Sciatic nerve (tissue), 2 donors: ENCODE measurements around the gene LRCOL1. TPM values are rescaled to one million over a fixed set of nuclear protein-coding genes. Genes with fewer than 3 reads are reported as not detected.
A peak's percentile ranks its signal among the peaks of the same experiment; 100 is the strongest.

Experiments
- ATAC-seq: fragments of 200-7000 bp; cut with Tn5 transposase; one replicate; pipeline ENCODE4 v1.9.1; 2020; ENCODE audit warnings: mild to moderate bottlenecking, moderate library complexity
- DNase-seq: peaks from one replicate; pipeline ENCODE4 v3.0.0-alpha.2; 2020; ENCODE audit warnings: low spot score
- intact Hi-C: fragments of 100-400 bp; cut with DNase I; formaldehyde crosslinking; loops from one replicate; pipeline ENCODE4 v1.14.2; 2022
- total RNA-seq: library from RNA; stranded (reverse); fragmentation: NEBNext Ultra II Directional; extraction: Animal tissue kit (Norgen Biotek cat#: 25700); gene quantifications from one replicate; pipeline ENCODE4 v1.2.1, GENCODE V29; 2021
- donor health status: DM: no; HTN: no; CAD: no.
- donor health status: DM: no; HTN: no; CAD: no.

Gene LRCOL1
- total RNA-seq, 1 donor from 2014 or later = not detected

DNA sequence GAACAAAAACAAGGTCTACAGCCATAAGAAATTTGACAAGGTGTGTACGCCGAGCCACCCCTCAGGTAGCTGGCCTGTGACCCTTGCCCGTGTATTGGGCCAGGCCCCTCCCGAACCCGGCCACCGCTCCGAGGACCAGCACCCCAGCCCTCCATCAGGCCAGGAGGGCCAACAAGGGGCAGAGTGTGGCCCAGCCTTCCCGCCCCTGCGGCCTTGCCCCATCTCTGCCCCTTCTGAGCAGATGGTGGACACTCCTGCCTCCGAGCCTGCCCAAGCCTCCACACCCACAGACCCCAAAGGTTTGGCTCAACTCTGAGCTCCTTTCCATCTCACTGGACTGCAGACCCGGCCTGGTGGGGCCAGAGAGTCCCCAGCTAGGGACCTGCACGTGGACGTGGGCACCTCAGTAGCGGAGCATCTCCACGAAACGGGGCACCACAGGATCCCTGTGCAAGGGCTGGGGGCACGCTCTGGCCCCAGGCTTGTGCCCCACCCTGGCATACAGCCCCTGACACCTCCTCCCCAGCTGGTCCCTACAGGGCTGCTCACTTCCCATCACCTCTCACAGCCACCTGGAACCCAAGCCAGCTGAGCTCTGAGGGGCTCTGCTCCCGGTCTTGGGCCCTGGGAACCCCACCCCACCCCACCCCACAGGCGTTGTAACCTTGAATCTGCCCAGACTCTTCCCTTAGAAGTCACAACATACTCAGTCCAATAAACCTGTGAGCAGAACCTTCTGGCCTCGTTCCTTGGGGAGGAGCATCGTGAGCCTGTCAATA lies 11.5 kb upstream of the LRCOL1 start:
- intact Hi-C loops = no loop called here
- DNase-seq (no peak), ATAC-seq (peak; percentile 18)

DNA sequence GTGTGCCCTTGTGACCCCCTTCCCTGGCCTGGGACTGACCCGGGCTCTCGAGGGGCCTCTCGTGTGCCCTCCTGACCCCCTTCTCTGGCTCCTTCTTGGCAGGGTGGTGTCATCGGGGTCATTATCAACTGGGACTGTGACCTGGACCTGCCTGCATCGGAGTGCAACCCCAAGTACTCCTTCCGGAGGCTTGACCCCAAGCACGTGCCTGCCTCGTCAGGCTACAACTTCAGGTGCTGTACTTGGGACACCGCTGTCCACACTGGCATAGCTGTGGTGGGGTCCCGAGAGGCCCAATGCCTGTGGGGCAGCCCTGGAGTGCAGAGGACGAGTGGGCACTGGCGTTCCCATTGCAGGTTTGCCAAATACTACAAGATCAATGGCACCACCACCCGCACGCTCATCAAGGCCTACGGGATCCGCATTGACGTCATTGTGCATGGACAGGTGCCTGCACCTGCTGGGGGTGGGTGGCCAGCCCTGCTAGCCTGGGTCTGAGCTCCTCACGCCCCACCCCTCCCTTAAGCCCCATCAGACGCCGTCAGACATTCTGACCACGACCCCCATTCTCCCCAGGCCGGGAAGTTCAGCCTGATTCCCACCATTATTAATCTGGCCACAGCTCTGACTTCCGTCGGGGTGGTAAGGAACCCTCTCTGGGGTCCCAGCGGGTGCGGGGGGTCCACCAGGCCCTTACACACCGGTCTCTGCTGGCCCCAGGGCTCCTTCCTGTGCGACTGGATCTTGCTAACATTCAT lies 10.7 kb upstream of the LRCOL1 start:
- ATAC-seq (no peak), DNase-seq (no peak)
- intact Hi-C loops = no loop called here

DNA sequence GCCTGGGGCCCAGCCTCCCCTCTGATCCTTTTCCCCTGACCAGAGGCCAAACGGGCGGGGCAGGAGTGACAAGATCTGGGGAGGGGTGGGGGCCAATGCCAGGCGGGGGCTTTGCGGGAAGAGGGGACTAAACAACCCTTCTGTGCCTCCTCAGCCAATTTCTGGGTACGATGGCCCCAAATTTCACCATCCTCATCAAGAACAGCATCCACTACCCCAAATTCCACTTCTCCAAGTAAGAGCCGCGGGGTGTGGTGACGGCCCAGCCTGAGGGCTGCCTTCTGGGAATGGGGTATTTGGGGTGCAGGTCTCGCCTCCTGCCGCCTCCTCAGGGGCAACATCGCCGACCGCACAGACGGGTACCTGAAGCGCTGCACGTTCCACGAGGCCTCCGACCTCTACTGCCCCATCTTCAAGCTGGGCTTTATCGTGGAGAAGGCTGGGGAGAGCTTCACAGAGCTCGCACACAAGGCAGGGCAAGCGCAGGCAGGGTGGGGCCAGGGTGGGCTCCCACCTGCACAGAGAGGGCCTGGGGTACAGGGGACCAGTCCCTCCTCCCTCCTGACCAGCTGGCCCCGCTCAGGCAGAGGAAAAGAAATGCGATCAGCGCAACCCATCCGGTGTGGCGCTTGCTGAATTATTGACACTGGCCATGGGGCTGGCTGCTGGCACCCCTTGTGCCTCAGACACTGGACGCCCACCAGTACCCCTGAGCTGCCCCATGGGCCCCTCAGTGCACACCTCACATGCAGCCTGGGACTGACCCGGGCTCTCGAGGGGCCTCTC lies 9.9 kb upstream of the LRCOL1 start:
- no peak for ATAC-seq
- DNase-seq = no peak
- intact Hi-C loops = no loop called here

DNA sequence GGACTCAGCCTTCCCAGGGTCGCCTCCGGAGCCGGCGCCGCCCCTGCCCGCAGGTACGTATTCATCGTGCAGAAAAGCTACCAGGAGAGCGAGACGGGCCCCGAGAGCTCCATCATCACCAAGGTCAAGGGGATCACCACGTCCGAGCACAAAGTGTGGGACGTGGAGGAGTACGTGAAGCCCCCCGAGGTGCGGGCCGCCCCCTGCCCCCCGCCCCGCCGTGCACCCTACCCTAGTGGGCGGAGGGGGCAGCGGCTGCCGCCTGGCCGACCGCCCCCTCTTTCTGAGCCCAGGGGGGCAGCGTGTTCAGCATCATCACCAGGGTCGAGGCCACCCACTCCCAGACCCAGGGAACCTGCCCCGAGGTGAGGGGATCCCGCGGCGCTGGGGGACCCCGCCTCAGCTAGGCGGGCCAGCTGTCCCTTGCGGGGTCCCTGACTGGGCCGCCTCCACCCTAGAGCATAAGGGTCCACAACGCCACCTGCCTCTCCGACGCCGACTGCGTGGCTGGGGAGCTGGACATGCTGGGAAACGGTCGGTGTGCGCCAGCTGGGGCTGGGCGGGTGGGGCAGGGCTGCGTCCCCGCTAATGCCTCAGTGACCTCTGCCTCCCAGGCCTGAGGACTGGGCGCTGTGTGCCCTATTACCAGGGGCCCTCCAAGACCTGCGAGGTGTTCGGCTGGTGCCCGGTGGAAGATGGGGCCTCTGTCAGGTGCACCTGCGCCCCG lies 9.2 kb upstream of the LRCOL1 start:
- intact Hi-C loops = no loop called here
- ATAC-seq = no peak
- no peak for DNase-seq

DNA sequence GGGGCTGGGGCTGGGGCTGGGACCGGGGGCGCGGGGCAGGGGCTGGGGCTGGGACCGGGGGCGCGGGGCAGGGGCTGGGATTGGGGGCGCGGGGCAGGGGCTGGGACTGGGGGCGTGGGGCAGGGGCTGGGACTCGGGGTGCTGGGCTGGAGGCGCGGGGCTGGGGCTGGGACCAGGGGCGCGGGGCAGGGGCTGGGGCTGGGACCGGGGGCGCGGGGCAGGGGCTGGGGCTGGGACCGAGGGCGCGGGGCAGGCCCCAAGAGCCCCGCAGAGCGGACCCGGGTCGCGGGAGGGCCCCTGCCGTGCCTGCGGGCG lies 8.6 kb upstream of the LRCOL1 start:
- ATAC-seq = no peak
- intact Hi-C loops = no loop called here

DNA sequence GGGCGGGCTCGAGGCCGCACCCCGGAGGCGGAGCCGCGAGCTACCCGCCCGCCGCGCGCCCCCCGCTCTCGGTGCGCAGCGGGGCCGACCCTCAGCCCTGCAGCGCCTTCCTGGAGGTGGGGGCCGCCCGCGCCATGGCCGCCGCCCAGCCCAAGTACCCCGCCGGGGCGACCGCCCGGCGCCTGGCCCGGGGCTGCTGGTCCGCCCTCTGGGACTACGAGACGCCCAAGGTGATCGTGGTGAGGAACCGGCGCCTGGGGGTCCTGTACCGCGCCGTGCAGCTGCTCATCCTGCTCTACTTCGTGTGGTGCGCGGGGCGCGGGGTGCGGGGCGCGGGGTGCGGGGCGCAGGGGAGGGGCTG lies 8.3 kb upstream of the LRCOL1 start, which contains the start of gene P2RX2:
P2RX2 (plus strand) TSS at position 94 of the 361 bp plus-strand sequence; CDS start at position 135, 41 bp downstream.
- no peak for ATAC-seq
- intact Hi-C loops = no loop called here
- no peak for DNase-seq

More for the DNA sequence above, 8.6 kb upstream of the LRCOL1 start:
- DNase-seq = no peak

DNA sequence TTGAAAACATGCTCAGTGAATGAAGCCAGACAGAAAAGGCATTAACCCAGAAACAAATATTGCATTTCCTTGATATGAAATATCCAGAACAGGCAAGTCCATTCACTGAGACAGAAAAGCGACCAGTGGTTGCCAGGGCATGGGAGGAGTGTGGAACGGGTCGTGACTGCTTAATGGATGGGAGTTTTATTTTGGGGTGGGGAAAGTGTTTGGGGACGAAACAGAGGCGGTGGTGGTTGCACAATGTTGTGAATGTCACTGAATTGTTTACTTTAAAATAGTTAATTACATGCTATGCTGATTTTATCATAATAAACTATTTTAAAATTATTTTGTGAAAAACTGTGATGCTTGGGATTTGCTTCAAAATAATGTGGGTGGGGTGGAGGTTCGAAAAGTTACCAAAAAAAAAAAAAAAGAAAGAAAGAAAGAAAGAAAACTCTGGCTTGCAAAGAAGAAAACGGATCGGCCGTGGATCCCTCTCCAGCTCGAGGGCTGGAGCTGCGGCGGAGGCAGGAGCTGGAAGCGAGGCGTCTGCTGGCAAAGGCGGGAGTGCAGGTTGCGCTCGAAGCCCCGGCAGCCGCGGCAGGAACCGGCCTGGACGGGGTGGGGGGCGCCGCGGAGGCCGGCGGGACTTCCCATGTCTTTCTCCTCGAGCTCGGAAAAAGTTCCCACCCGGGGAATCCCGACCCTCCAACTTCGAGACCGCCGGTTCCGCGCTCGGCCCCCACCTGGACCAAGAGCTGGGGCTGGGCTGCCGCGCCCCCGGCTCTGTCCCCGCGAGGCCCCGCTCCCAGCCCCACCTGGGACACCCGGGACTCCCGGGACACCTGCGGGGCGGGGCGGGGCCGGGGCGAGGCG lies 7.7 kb upstream of the LRCOL1 start:
- intact Hi-C loops = no loop called here
- no peak for ATAC-seq
- no peak for DNase-seq

DNA sequence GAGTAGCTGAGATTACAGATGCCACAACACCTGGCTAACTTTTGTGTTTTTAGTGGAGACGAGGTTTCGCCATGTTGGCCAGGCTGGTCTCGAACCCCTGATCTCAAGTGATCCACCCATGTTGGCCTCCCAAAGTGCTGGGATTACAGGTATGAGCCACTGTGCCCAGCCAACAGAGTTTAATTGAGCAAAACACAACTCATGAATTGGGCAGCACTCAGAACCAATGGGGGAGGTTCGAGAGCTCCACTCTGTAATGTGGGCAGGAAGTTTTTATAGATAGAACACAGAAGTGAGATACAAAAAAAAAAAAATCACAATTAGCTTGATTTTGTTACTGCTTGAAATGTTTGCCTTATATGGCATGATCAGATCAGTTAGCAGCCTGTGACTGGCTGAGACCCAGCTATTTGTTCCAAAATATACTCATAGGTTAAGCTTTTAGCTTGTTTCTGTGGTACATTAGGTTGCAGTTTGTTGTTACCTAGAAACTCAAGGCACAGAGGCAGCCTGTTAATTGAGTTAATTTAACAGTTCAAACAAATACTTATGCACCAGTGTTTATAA lies 6.8 kb upstream of the LRCOL1 start:
- ATAC-seq (no peak), DNase-seq (no peak)
- intact Hi-C loops = no loop called here

DNA sequence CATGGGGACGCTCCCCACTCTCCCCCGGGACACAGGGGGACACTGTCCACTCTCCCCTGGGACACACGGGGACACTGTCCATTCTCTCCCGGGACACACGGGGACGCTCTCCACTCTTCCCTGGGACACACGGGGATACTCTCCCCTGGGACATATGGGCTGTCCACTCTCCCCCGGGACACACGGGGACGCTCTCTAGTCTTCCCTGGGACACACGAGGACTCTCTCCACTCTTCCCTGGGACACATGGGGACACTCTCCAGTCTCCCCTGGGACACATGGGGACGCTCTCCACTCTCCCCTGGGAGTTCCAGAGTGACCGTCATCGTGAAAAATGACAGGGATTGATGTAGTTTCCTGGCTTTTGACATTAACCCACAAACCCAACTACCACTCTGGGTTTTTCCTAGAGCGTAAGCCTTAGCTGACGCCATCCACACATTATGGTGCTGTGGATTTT lies 5.2 kb upstream of the LRCOL1 start:
- ATAC-seq (peak; percentile 11), DNase-seq (no peak)
- intact Hi-C loops = no loop called here

DNA sequence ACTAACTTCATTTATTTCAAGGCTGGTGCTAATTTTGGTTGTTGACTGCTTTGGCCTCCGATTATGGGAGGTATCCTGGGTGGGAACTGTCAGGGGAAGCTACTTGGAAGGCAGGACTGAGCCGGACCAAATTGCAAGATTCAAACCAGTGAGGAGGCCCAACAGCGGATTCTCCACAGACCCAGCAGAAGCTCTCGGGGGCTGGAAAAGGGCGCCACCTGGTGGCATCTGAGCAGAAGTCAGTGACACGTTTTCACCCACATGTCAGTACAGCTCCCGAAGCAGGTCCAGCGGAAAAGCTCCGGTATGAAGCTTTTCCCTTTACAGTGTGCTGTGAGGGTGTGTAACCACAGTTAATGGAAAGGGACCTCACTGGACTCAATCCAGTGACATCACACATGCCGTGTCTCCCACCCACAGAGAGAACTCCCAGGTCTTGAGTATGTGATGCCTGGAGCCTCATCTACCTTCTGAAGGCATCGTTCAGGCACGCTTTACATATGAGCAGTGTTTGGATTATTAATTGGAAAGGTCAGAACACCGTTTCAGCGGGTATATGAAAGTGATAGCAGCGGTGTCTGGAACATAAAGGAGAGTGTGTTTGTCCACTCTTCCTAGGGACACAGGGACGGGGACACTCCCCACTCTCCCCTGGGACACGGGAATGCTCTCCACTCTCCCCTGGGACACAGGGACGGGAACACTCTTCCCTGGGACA lies 4.6 kb upstream of the LRCOL1 start:
- peak; percentile 91 for DNase-seq
- intact Hi-C loops = no loop called here
- ATAC-seq = peak; percentile 93

DNA sequence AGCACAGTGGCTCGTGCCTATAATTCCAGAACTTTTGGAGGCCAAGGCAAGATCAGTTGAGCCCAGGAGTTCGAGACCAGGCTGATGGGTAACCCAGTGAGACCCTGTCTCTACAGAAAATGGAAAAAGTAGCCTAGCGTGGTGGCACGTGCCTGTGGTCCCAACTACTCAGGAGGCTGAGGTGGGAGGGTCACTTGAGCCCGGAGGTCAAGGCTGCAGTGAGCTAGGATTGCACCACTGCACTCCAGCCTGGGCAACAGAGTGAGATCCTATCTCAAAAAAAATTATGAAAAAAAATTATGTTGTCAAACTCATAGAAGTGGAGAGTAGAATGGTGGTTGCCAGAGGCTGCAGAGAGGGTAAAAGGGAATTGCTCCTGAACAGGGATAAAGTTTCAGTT lies 3.6 kb upstream of the LRCOL1 start:
- no peak for DNase-seq
- intact Hi-C loops = no loop called here
- no peak for ATAC-seq

DNA sequence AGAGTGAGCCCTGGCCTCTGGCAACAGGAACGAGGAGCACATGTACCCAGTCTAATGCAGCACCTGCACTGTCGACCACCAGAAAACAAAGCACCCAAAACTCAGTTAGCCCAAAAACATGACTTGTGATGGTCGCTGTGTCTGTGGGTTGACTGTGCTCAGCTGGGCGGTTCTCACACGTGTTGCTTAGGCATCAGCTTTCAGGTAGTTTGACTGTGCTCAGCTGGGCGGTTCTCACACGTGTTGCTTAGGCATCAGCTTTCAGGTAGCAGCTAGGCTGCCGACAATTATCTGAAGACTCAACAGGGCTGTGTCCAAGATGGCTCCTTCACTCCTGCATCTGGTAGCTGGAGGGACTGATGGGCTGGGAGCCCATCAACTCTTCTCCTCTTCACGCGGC lies 1.2 kb upstream of the LRCOL1 start:
- no peak for DNase-seq
- intact Hi-C loops = no loop called here
- no peak for ATAC-seq

DNA sequence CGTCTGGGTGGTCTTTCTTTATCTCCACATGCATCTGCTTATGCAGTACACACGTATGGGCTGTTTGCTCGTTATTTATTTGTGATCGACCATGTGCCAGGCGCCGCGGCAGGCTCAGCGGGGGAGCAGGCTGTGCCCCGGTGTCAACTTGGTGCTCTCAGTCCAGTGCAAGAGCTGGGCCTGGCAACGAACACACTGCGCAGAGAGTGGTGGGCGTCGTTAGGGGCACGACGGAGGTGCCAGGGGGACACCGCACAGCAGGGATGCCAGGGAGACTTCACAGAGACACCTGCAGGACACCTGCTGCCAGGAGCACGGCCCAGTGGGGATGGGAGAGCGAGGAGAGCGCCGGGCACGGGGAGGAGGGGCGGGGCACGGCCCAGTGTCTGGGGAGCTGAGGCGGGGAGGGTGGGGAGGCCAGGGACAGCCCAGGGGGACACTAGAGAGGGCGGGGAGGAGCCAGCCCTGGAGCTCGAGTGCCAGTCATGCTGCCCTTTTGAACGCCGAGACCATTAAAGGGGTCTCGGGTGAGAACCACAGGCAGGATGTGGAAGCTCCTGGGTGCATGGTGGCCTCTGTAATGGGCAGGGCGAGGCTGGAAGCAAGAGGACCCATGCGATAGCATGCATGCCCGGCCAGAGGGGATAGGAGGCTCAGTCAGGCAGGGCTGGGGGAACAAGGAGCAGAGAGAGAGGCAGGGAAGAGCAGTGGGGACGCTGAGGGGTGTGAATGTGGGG lies 652 bp upstream of the LRCOL1 start:
- intact Hi-C loops = no loop called here
- DNase-seq (no peak), ATAC-seq (no peak)

DNA sequence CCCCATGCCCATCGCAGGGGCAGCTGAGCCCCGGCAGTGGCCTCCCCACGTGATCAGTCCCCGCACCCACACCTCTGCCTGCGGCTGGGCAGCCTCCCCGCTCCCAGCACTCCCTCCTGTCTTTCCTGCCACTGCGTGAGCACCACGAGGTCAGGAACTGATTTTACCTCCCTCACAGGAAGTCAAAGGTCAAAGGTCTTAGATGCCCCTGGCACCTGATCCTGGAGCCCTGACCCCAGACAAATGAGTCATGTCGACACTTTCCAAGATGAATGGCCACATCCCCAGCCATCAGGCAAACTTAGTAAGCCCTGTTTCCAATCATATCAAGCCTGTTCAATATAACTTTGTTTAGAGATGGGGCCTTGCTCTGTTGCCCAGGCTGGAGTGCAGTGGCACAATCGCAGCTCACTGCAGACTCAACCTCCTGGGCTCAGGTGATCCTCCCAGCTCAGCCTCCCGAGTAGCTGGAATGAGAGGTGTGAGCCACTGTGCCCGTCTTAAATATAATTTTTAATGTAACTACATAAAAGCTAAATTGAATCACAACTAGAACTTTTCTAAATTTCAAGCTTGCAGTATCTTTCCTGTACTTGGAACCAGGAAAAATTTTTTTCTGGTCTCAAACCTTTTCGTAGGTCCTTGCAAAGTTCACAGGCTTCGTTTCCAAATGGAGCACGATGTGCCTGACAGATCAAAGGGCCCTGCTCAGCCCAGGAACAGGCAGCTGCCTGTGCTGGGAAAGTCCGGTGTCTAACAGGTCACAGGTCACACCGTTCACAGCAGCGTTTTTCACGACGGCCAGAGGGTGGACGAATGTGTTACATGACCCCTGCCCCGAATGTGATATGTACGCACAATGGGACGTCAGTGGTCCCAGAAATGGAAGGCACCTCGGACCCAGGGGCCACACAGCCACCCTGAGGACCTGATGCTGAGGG lies 1.9 kb downstream of the LRCOL1 start:
- ATAC-seq (no peak), DNase-seq (no peak)
- intact Hi-C loops = loop anchor here (10.0 kb wide), 1 partner anchor 454 kb away; no protein-coding TSS in a partner anchor

DNA sequence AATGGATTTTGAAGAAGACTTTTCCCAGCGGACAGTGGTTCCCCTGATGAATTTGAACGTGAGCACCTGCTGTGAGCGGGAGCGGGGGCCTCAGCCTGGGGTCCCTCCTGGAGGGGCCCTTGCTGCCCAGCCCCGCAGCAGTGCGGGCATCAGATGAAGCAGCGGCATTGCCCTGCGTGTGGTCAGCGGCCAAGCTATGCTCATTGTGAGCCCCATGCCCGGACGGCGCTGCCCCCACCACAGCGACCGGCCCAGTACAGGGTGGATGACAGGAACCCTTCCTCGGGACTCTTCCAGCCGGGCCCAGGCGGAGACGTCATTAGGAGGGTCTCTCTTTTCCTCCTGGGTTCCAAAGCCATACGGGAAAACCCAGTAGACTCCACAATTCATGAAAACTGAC lies 3.5 kb downstream of the LRCOL1 start:
- DNase-seq = no peak
- intact Hi-C loops = loop anchor here (10.0 kb wide), 1 partner anchor 452 kb away; no protein-coding TSS in a partner anchor
- ATAC-seq = no peak
